ENCODE measurements around the gene TOB2.

DNA sequence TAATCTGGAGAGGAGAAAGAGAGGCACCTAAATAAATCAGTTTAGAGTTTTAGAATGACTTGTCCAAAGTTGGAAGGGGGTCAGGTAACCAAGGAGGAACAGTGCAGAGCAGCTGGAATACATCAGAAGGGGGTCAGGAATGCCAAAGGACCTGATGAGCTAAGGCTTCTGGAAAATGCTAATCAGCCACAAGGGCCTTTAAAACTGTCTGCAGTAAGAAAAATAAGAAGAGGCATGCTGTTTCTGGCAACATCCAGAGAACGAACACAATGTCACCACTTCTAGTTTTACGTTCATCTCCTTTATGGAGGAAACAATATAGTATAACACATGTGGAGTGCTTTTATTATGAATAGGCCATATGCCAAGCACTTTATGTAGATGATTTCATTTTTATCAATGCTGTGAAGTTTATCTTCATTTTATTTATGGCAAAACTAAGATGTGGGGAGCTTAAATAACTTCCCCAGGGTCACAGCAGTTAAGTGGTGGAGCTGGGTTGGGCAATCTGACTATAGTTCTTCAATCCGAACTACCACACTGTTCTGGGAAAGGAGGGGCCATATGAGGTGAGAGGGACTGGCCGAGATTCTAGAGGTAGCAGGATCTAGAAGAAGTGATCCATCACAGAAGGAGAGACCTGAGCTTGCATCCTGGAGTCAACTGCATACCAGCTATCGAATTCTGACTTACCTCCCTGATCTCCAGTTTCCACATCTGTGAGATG, 44.9 kb upstream of the TOB2 start:
- TF ChIP-seq, protein P1, sequence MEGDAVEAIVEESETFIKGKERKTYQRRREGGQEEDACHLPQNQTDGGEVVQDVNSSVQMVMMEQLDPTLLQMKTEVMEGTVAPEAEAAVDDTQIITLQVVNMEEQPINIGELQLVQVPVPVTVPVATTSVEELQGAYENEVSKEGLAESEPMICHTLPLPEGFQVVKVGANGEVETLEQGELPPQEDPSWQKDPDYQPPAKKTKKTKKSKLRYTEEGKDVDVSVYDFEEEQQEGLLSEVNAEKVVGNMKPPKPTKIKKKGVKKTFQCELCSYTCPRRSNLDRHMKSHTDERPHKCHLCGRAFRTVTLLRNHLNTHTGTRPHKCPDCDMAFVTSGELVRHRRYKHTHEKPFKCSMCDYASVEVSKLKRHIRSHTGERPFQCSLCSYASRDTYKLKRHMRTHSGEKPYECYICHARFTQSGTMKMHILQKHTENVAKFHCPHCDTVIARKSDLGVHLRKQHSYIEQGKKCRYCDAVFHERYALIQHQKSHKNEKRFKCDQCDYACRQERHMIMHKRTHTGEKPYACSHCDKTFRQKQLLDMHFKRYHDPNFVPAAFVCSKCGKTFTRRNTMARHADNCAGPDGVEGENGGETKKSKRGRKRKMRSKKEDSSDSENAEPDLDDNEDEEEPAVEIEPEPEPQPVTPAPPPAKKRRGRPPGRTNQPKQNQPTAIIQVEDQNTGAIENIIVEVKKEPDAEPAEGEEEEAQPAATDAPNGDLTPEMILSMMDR (conservative IDR thresholded peaks at IDR 0.05), result no peak
- TF ChIP-seq ZFX (IDR thresholded peaks at IDR 0.05), result no peak

Data from C4-2B (cell line).